Mesodermal cell (in vitro differentiated cells): ENCODE results near the gene ST6GAL1.
"Not testable (repeated sequence)": the region's sequence is repeated elsewhere in the genome, so short reads cannot be mapped to it uniquely, and the experiment has no call there.

ENCODE experiments used
- H3K27ac ChIP-seq: 2 replicates; pipeline ENCODE4 v1.7.0; 2013; ENCODE audit warnings: mild to moderate bottlenecking, low read depth, low read length, moderate library complexity; ENCODE audit not compliant: severe bottlenecking
- H3K36me3 ChIP-seq: 2 replicates; pipeline ENCODE4 v1.7.1; 2013; ENCODE audit warnings: mild to moderate bottlenecking, low read length, moderate library complexity; ENCODE audit not compliant: control insufficient read depth, insufficient read depth
- H3K4me1 ChIP-seq: one replicate; pipeline ENCODE4 v1.7.1; 2013; ENCODE audit warnings: mild to moderate bottlenecking, low read length; ENCODE audit not compliant: insufficient read depth, control insufficient read depth, poor library complexity, severe bottlenecking
- H3K4me3 ChIP-seq: 2 replicates; pipeline ENCODE4 v1.7.0; 2013; ENCODE audit warnings: low read length, control low read depth, mild to moderate bottlenecking; ENCODE audit not compliant: insufficient read depth, poor library complexity, severe bottlenecking; ENCODE audit errors: extremely low read depth
- H3K9me3 ChIP-seq: 2 replicates; pipeline ENCODE4 v1.7.1; 2013; ENCODE audit warnings: mild to moderate bottlenecking, low read length, moderate library complexity; ENCODE audit not compliant: control insufficient read depth
- WGBS, 2 experiments: methylation state at CpG; one replicate each; pipeline ENCODE4 v1.1.5; 2013; ENCODE audit warnings: missing lambda C conversion rate in 2 of 2; ENCODE audit not compliant: insufficient coverage in 2 of 2; 5-methylcytosine and 5-hydroxymethylcytosine counted together

Gene ST6GAL1

GRCh38 chr3:186940967-186941366, 10.6 kb downstream of the ST6GAL1 start:
- Histone ChIP-seq H3K9me3 (no peaks in the 10 kb centered on the region), H3K36me3 (peaks cover 46% of the 10 kb centered on the region), H3K4me3 (no peak overlapping the region), H3K27ac (no peak overlapping the region), H3K4me1 (peaks cover 15% of the 10 kb centered on the region)
- WGBS, 2 experiments, result 44 to 80% methylated on average over 1 to 2 of the region's 4 CpGs

DNA sequence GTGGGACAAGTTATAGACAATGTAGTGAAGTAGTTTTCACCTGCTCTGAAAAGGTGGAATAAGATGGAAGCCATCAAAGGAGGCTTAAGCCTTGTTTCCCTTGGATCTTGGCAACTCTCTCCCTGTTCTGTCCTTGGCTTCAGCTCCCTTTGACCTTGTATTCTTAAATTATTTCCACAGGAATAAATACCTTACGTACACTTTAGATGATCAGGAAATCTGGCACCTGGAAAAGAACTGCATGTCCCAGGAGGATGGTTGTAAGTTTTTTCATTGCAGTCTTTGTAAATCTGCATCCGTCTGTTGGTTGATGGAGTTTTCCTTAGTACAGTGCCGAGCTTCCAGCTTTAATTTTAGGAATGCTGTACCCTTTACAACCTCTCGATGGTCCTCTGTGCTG, 11.8 kb downstream of the ST6GAL1 start:
- no peak overlapping the region for H3K27ac ChIP-seq
- no peak overlapping the region for H3K4me3 ChIP-seq
- peaks cover 47% of the 10 kb centered on the region for H3K36me3 ChIP-seq
- H3K9me3 ChIP-seq, result no peaks in the 10 kb centered on the region
- 91% methylated on average over 3 of the region's 4 CpGs; no CpG with 5 or more reads in 1 of the 2 experiments for WGBS, 2 experiments
- peaks cover 15% of the 10 kb centered on the region for H3K4me1 ChIP-seq

- no peaks in the 10 kb centered on the region for H3K9me3 ChIP-seq
- peaks cover 22% of the 10 kb centered on the region for H3K4me1 ChIP-seq
- WGBS, 2 experiments, result 93 to 100% methylated on average over 4 to 5 of the region's 8 CpGs
- peaks cover 58% of the 10 kb centered on the region for H3K36me3 ChIP-seq
- H3K4me3 ChIP-seq, result no peak overlapping the region
- H3K27ac ChIP-seq, result no peak overlapping the region
Measured at GRCh38 chr3:186945255-186945823, 15.0 kb downstream of the ST6GAL1 start.

- 78 to 86% methylated on average over 5 to 6 of the region's 9 CpGs for WGBS, 2 experiments
Measured at GRCh38 chr3:186946756-186947375, 16.5 kb downstream of the ST6GAL1 start.

DNA sequence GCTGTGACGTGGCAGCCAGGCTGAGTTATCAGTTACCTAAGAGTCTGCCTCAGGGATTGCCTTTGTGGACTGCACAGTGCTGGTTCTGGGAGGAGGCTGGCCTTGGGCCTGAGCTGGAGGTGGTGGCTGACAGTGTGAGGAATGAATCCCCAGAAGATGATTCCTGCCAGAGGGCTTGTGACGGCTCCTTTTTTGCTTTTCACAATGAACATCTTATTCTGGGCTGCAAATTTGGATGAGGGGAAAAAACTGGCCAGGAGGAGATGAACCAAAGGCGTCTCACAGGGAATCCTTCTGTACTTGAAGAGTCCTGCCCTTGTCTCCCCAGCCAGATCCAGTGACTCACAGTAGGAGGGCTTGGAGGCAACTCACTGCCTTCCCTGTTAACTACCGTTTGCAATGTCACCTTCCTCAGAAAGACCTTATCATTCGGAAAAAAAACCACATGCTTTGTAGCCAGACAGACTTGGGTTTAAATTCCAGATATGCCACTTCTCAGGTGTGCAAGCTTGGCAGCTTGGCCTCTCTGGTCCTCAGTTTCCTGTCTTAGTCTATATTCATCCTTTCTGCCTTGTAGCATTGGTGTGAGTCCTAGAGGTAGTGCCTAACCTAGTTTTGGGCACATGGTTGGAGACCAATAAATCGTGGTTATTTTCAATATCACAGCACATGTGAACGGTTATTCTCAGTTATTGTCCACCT, 19.1 kb downstream of the ST6GAL1 start:
- no peak overlapping the region for H3K4me3 ChIP-seq
- H3K4me1 ChIP-seq, result peaks cover 13% of the 10 kb centered on the region
- peaks cover 52% of the 10 kb centered on the region for H3K36me3 ChIP-seq
- peaks cover 12% of the 10 kb centered on the region for H3K9me3 ChIP-seq
- 77 to 81% methylated on average over 5 to 6 of the region's 7 CpGs for WGBS, 2 experiments
- H3K27ac ChIP-seq, result no peak overlapping the region

More at GRCh38 chr3:186946756-186947375, 16.5 kb downstream of the ST6GAL1 start:
- Histone ChIP-seq H3K4me1 (peaks cover 12% of the 10 kb centered on the region), H3K27ac (no peak overlapping the region), H3K4me3 (no peak overlapping the region), H3K9me3 (peaks cover 9% of the 10 kb centered on the region), H3K36me3 (peaks cover 71% of the 10 kb centered on the region)

GRCh38 chr3:186950402-186951093, 20.2 kb downstream of the ST6GAL1 start:
- 86 to 94% methylated on average over 2 of the region's 3 CpGs for whole genome bisulfite sequencing, 2 experiments
- Histone ChIP-seq H3K36me3 (peaks cover 47% of the 10 kb centered on the region), H3K27ac (no peak overlapping the region), H3K4me1 (peaks cover 13% of the 10 kb centered on the region), H3K9me3 (peaks cover 15% of the 10 kb centered on the region), H3K4me3 (no peak overlapping the region)

DNA sequence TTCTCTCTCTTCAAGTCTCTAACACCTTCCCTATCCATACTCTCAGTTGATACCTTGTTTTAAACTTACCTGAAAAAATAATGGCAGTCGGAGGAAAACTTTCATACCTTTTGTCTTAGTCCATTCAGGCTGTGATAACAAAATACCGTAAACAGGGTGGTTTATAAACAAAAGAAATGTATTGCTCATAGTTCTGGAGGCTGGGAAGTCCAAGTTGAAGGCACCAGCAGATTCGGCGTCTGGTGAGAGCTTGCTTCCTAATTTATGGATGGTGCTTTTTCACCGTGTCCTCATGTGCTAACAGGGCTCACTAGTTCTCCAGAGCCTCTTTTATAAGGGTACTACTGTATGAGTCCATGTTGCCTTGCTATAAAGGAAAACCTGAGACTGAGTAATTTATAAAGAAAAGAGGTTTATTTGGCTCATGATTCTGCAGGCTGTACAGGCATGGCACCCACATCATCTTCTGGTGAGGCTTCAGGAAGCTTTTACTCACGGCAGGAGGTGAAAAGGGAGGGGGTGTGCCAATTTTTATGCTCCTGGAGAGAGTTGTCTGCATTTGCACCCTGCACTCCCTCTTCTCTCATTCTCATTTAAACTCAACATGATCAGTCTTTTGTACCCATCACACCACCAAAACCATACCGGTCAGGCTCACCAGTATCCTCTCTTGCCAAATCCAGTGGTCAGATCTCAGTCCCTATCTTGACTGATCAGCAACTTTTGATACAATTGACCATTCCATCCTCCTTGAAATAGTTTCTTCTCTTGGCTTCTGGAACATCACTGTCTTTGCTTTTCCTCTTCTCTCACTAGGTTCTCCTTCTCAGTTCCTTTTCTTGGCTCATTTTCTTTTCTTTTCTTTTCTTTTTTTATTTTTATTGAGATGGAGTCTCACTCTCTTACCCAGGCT, 21.6 kb downstream of the ST6GAL1 start:
- H3K4me3 ChIP-seq, result no peak overlapping the region
- WGBS, 2 experiments, result 87 to 93% methylated on average over 5 to 7 of the region's 7 CpGs
- H3K9me3 ChIP-seq, result peaks cover 15% of the 10 kb centered on the region
- no peak overlapping the region for H3K27ac ChIP-seq
- H3K36me3 ChIP-seq, result peaks cover 43% of the 10 kb centered on the region
- peaks cover 22% of the 10 kb centered on the region for H3K4me1 ChIP-seq

DNA sequence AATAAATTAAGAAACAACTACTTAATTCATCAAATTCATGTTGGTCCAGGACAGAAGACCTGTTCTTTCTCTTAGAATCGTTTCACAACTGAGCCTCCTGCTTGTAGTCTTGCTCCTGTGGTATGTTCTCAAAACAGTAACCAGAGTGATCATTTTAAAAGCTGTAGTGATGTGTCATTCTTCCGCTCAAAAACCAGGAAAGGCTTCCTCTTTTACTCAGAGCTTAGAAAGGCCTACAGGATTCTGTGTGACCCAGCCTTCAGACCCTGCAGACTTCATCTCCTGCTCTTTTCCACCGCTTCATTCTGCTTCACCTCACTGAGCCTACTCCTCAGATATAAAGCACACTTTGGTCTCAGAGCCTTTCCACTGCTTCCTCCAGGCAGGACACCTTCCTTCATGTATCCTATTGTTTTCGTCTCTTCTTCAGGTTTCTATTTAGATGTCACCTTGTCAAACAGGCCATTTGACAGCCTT, 22.7 kb downstream of the ST6GAL1 start:
- Histone ChIP-seq H3K27ac (peak overlapping the region; percentile 1), H3K36me3 (peaks cover 36% of the 10 kb centered on the region), H3K4me3 (no peak overlapping the region), H3K9me3 (peaks cover 15% of the 10 kb centered on the region), H3K4me1 (peaks cover 22% of the 10 kb centered on the region)
- 80 to 88% methylated on average over 1 to 4 of the region's 4 CpGs for WGBS, 2 experiments

- WGBS, 2 experiments, result 67 to 90% methylated on average over 2 to 3 of the region's 6 CpGs
- not testable (repeated sequence) for H3K27ac ChIP-seq, H3K4me3 ChIP-seq
- peaks cover 14% of the 10 kb centered on the region for H3K4me1 ChIP-seq
- peaks cover 31% of the 10 kb centered on the region for H3K36me3 ChIP-seq
- H3K9me3 ChIP-seq, result peaks cover 15% of the 10 kb centered on the region
Measured at GRCh38 chr3:186953992-186954699, 23.8 kb downstream of the ST6GAL1 start.
